Activated naive CD8-positive, alpha-beta T cell treated with anti-CD3 and anti-CD28 coated beads for 36 hours (primary cell): ENCODE measurements around the gene PERCC1. TPM values are rescaled to one million over a fixed set of nuclear protein-coding genes. Genes with fewer than 3 reads are reported as not detected.

Experiments
- DNase-seq: peaks from one replicate; pipeline ENCODE4 v3.0.0; 2021
- H3K27ac Mint-ChIP-seq: one replicate; pipeline ENCODE4 v1.8.0; 2022; ENCODE audit warnings: mild to moderate bottlenecking, moderate library complexity, mixed read lengths
- H3K27me3 Mint-ChIP-seq: one replicate; pipeline ENCODE4 v1.8.0; 2022; ENCODE audit warnings: mild to moderate bottlenecking, mixed read lengths
- H3K36me3 Mint-ChIP-seq: one replicate; pipeline ENCODE4 v1.8.0; 2021; ENCODE audit warnings: mild to moderate bottlenecking, mixed read lengths
- H3K4me1 Mint-ChIP-seq: one replicate; pipeline ENCODE4 v1.8.0; 2021; ENCODE audit warnings: mixed read lengths
- H3K4me3 Mint-ChIP-seq: one replicate; pipeline ENCODE4 v1.8.0; 2022; ENCODE audit warnings: mild to moderate bottlenecking, moderate library complexity, mixed read lengths
- H3K9me3 Mint-ChIP-seq: one replicate; pipeline ENCODE4 v1.8.0; 2022; ENCODE audit warnings: mixed read lengths
- total RNA-seq, 2 experiments: library from RNA; stranded (reverse); gene quantifications; one replicate each; pipeline ENCODE4 v1.2.3, GENCODE V29; 2021

The PERCC1 gene
- under 1 TPM; 0.25 to 0.40 TPM for total RNA-seq

DNA sequence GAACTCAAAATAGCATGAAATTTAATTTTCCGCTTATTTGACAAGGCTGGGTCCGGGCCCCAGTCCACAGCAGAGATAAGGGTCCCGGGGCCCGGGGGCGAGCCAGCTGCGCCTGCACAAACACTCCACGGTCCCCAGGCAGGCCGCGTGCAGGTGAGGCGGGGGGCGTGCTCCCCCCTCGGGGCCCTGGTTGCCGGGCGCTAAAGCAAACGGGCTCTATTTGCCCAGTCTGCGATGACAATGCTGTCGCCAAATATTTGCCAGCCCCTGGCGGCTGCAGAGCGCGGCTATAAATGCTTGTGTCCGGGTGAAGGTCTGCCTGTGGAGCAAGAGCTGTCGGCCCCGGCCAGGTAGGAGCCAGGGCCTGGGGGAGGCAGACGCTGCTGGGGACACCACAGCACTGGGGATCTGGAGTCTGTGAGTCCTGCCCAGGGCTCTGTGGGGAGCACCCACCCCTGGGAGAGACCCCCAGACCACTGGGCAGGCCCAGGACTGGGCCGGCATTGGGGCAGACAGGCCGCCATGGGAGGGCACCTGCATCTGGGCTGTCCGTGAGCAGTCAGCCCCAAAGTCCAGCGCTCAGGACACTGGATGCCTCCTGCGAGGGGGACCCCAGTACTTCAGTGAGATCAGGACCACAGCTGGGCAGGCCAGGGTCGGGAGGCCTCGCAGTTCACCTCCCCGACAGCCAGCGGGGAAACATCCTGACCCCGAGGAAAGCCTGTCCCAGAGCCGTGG is at the start of gene PERCC1:
PERCC1 (plus strand) TSS at position 320 of the 738 bp plus-strand sequence. CDS start 1,516 bp downstream, outside the sequence.
- no peak for DNase-seq
- Mint-ChIP-seq H3K36me3 (no peaks in the 10 kb centered on the region), H3K4me1 (no peaks in the 10 kb centered on the region), H3K27me3 (no peaks in the 10 kb centered on the region), H3K9me3 (no peaks in the 10 kb centered on the region), H3K4me3 (peak within 1 kb of the TSS; percentile 69), H3K27ac (peak within 1 kb of the TSS; percentile 78)

DNA sequence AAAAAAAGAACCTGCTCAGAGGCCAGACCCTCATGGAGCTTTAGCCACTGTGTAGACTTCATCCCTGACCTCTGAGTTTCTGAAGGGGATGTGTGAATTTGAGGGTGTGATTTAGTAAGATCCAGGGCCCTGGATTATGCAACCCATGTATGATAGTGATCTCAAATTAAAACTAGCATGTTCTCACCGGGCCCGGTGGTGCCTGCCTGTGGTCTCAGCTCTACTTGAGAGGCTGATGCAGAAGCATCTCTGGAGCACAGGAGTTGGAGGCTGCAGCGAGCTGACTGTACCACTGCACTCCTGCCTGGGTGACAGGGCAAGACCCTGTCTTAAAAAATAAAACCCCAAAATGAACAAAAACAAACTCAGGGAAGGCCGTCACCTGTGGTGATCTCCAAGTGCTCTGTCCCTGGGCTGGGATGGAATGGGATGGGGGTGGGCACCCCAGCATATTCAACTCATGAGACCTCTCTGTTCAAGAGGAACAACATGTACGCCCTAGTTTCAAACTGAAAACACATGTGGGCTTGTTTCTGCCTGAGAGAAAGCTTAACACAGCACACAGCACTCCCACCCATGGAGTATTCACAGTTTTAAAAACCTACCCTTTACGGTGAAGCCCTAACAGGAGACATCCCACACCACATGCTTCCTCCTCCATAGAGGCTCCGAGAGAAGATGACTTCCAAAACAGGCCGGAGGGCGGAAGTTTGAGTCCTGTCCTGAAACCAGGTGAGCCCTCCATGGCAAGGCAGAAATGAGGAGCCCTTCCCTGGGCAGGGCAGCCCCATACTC is 49.1 kb upstream of the PERCC1 start:
- no peaks in the 10 kb centered on the region for H3K27me3 Mint-ChIP-seq
- peaks cover 13% of the 10 kb centered on the region for H3K4me1 Mint-ChIP-seq
- no peak overlapping the region for H3K4me3 Mint-ChIP-seq
- no peak for DNase-seq
- no peaks in the 10 kb centered on the region for H3K9me3 Mint-ChIP-seq
- H3K27ac Mint-ChIP-seq: no peak overlapping the region
- H3K36me3 Mint-ChIP-seq: peaks cover 8% of the 10 kb centered on the region

DNA sequence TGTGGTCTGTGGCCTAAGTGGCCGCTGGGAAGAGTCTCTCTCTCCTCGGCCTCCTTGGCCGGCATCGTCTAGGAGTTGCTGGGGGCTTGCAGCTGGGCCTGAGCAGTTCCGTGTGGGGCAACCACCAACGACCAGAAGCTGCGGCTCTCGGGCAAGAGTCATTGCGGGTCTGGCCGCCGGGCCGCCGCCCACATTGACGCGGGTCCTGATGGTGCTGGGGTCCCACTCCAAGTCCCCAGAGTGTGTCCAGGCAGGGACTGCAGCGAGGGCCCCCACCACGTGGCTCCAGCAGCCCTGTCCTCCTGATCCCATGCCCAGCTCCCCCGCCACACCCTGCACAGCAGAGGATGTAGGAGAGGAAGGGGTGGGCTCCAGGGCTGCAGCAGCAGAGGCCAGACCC is 47.3 kb upstream of the PERCC1 start:
- Mint-ChIP-seq H3K27ac (no peak overlapping the region), H3K4me1 (peaks cover 6% of the 10 kb centered on the region), H3K4me3 (no peak overlapping the region), H3K36me3 (peaks cover 2% of the 10 kb centered on the region), H3K9me3 (no peaks in the 10 kb centered on the region), H3K27me3 (no peaks in the 10 kb centered on the region)
- no peak for DNase-seq

DNA sequence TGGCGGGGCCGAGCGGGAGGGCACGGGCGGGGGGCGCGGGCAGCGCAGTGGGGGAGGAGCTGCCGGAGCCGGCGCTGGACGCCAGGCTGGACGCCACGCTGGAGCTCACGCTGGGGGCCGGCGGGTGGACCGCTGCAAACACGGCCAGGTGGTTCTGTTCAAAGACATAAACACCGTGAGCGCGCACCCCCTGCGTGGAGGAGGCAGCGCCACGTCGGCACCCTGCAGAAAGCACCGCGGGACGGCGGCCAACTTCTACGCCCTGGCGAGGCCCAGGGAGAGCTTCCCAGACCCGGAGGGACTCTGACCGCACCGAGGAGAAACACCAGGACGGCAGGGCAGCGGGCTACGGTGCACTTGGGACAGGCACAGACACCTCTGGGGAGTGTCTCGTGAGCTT is 45.6 kb upstream of the PERCC1 start:
- DNase-seq: no peak
- Mint-ChIP-seq H3K9me3 (no peaks in the 10 kb centered on the region), H3K27me3 (no peaks in the 10 kb centered on the region), H3K27ac (no peak overlapping the region), H3K4me3 (no peak overlapping the region), H3K4me1 (peaks cover under 1% of the 10 kb centered on the region), H3K36me3 (no peaks in the 10 kb centered on the region)

DNA sequence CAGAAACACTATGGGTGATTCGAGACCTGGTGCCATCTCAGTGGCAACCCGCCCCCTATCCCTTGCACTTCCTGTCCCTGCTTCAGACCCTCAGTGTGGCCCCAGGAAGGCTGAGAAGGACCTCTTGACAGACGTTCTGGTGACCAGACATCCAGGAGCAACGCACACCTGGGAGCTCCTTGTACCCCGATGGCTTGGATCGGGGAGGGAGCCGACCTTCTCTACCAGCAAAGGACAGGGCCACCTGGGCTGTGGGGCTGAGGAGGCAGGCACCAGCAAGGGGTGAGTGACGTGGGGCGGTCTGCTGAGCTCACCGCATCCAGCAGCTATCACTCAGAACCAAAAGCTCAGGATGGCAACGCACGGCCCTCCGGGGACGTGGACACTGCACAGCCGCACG is 43.5 kb upstream of the PERCC1 start:
- no peaks in the 10 kb centered on the region for H3K9me3 Mint-ChIP-seq
- no peak overlapping the region for H3K4me3 Mint-ChIP-seq
- H3K4me1 Mint-ChIP-seq: no peaks in the 10 kb centered on the region
- no peaks in the 10 kb centered on the region for H3K27me3 Mint-ChIP-seq
- DNase-seq: no peak
- peaks cover 3% of the 10 kb centered on the region for H3K36me3 Mint-ChIP-seq
- no peak overlapping the region for H3K27ac Mint-ChIP-seq

DNA sequence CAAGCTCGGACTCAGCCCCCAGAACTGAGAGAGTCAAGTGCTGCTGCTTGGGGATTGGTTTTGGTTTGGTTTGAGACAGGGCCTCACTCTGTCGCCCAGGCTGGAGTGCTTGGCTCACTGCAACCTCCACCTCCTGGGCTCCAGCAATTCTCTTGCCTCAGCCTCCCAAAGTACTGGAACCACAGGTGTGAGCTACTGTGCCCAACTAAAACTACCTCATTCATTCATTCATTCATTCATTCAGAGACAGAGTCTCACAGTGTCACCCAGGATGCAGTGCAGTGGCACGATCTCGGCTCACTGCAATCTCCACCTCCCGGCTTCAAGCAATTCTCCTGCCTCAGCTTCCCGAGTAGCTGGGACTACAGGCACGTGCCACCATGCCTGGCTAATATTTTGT is 41.1 kb upstream of the PERCC1 start:
- no peak for DNase-seq
- no peak overlapping the region for H3K27ac Mint-ChIP-seq
- no peaks in the 10 kb centered on the region for H3K4me1 Mint-ChIP-seq
- peaks cover 3% of the 10 kb centered on the region for H3K36me3 Mint-ChIP-seq
- no peak overlapping the region for H3K4me3 Mint-ChIP-seq
- H3K9me3 Mint-ChIP-seq: no peaks in the 10 kb centered on the region
- H3K27me3 Mint-ChIP-seq: no peaks in the 10 kb centered on the region

DNA sequence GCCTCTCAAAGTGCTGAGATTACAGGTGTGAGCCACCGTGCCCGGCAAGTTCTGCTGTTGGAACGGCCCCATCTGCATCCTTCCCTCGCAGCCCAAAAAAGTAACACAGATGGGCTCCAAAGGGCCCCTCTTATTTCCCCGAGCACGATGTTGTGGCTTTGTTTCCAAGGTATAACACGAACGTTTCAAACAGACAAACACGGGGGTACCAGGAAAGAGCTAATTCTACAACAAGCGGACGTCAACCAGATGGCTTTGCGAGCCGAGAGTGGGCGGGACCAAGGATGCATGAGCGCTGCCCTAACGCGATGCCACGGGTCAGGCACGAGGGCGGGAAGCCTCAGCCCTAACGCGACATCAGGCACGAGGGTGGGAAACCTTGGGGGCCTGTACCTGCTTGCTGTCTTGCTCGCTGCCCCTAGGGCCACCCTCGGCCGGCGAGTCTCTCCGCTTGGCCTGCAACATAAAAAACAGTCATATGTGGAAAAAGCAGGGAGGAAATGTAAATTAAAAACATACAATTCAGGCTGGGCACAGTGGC is 40.6 kb upstream of the PERCC1 start:
- H3K27ac Mint-ChIP-seq: no peak overlapping the region
- no peaks in the 10 kb centered on the region for H3K9me3 Mint-ChIP-seq
- H3K4me3 Mint-ChIP-seq: no peak overlapping the region

DNA sequence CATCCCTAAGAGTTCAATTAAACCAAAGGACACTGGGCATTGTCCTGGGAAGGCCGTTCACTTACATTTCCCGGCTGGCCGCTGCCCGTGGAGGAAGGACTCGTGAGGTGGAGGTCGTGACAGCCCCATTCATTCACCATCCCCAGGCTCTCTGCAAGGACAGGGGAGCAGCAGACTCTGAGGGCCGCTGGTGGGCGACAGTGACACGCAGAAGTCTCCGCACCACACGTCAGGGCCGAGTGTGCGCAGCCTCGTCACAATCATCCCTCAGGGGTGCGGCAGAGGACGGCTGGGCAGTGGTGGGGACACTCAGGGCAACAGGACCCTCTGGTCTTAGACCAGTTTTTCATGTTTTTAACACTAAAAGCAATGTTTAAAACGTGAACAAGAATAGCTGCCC is 38.1 kb upstream of the PERCC1 start:
- Mint-ChIP-seq H3K4me3 (no peak overlapping the region), H3K27ac (no peak overlapping the region), H3K36me3 (peaks cover 6% of the 10 kb centered on the region), H3K27me3 (no peaks in the 10 kb centered on the region), H3K9me3 (no peaks in the 10 kb centered on the region), H3K4me1 (no peaks in the 10 kb centered on the region)
- no peak for DNase-seq

More for the DNA sequence above, 40.6 kb upstream of the PERCC1 start:
- Mint-ChIP-seq H3K27me3 (no peaks in the 10 kb centered on the region), H3K4me1 (no peaks in the 10 kb centered on the region), H3K36me3 (peaks cover 3% of the 10 kb centered on the region)
- DNase-seq: no peak

DNA sequence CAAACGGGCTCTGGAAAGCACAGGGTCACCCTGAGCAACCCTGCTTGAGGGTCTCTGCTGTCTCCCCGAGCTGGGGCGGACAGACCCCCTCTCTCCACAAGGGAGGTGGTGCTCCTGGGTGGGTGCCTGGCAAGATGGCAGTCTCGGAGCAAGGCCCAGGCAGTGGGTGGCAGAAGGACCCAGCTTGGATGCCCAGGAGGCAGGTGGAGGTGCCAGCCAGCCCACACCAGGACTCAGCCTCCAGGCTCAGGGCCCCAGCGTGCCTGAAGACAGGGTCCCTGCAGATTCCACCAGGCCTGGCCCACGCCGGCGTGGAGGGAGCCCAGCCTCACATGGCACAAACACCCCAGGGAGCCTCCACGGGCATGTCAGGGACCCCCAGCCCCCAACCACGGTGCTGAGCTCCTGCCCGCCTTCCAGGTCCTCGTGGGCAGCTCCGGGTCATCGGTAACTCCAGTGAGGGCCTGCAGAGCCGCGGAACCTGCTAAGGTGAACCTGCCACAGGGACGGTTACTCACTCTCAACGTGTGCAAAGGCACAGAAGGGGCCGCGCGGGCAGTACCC is 37.2 kb upstream of the PERCC1 start:
- Mint-ChIP-seq H3K9me3 (no peaks in the 10 kb centered on the region), H3K27ac (no peak overlapping the region), H3K4me1 (no peaks in the 10 kb centered on the region), H3K4me3 (no peak overlapping the region), H3K36me3 (peaks cover 6% of the 10 kb centered on the region), H3K27me3 (no peaks in the 10 kb centered on the region)
- no peak for DNase-seq

DNA sequence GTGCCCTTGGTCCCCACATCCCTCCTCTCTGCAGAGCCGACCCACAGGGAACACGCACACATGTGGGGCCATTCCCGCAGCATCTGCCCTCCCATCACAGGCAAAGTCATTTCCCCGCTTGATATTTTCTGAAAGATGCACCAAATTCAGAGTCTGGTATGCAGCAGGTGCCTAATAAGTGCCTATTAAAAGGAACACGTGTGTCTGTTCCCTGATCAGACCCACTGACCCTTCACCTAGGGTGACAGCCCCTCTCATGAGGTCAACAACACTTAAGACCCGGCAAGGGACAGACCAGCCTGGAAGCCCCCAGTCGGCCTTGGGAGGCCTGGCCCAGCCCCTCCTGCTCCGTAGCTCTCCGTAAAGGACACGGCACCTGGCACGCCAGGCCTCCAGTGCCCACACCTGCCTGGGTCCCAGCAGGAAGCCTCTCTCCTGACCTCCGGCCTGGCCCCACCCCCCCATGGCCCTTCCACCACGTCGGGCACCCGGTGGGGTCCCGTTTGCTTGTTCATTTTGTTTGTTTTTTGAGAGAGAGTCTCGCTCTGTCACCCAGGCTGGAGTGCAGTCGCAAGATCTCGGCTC is 36.4 kb upstream of the PERCC1 start:
- Mint-ChIP-seq H3K27me3 (no peaks in the 10 kb centered on the region), H3K9me3 (no peaks in the 10 kb centered on the region), H3K4me3 (no peak overlapping the region), H3K36me3 (peaks cover 6% of the 10 kb centered on the region), H3K27ac (no peak overlapping the region), H3K4me1 (no peaks in the 10 kb centered on the region)
- DNase-seq: no peak

DNA sequence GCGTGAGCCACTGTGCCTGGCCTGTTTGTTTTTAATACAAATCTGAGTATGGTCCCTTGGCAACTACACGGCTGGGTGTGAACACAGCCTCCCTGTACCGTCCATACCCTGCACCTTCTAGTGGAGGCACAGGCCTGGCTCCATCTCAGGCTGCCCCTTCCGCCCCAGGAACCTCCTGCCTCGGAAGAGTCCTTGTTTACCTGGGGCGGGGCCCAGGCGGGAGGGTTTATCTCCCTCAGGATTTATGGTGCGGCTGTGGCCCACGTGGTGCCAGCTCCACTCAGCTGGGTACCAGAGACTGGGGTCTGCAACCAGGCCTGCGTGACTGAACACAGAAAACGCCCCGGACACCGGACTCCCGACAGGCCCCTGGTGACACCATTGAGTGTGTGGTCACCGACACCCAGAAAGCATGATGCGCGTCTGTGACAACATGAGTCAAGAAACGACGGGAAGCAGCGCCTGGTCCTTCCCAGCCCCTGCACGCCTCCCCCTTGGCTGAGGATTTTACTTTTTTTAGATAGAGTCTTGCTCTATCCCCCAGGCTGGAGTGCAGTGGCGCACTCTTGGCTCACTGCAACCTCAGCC is 35.3 kb upstream of the PERCC1 start:
- DNase-seq: no peak
- Mint-ChIP-seq H3K36me3 (peaks cover 6% of the 10 kb centered on the region), H3K4me1 (no peaks in the 10 kb centered on the region)

DNA sequence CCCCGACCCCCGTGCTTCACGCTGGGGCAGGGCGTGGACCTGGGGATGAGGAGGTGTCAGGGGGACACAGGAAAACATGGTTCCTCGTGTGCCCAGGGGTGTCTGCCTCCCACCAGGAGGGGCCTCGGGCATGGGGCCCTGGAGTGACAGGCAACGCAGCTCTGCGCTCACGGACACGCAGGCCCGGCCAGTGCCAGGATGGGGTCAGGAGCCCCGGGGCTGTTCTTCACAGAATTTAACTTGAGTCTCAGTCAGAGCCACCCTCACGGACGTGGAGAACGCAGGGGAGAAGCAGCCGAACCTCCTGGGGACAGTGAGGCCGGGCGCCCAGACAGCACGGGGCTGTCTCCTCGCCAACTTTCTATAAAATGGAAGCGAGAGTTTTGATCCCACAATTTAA is 33.1 kb upstream of the PERCC1 start:
- Mint-ChIP-seq H3K9me3 (no peaks in the 10 kb centered on the region), H3K4me1 (no peaks in the 10 kb centered on the region), H3K4me3 (no peak overlapping the region), H3K27me3 (no peaks in the 10 kb centered on the region), H3K27ac (no peak overlapping the region), H3K36me3 (peaks cover 3% of the 10 kb centered on the region)
- no peak for DNase-seq

More for the DNA sequence above, 35.3 kb upstream of the PERCC1 start:
- Mint-ChIP-seq H3K9me3 (no peaks in the 10 kb centered on the region), H3K27ac (no peak overlapping the region), H3K4me3 (no peak overlapping the region), H3K27me3 (no peaks in the 10 kb centered on the region)

DNA sequence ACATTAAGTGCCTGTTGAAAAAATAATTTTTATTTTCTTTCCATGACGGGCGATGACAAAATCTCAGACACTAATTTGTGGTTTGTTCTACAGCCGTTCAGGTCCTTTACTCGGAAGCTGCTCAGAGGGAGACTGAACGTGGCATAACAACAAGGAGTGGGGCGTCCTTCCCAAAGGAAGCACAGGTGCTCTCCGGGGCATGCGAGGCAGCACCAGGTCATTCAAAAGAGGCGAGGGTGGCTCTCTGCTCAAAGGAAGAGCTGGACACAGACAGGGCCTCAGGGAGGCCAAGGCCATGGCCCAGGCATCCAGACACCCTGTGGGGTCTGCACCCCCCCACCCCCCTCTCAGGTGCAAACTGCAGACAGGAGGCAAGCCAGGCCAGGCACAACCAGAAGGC is 32.5 kb upstream of the PERCC1 start:
- Mint-ChIP-seq H3K4me3 (no peak overlapping the region), H3K36me3 (peaks cover 3% of the 10 kb centered on the region), H3K27ac (no peak overlapping the region), H3K27me3 (no peaks in the 10 kb centered on the region), H3K9me3 (no peaks in the 10 kb centered on the region), H3K4me1 (no peaks in the 10 kb centered on the region)
- no peak for DNase-seq

DNA sequence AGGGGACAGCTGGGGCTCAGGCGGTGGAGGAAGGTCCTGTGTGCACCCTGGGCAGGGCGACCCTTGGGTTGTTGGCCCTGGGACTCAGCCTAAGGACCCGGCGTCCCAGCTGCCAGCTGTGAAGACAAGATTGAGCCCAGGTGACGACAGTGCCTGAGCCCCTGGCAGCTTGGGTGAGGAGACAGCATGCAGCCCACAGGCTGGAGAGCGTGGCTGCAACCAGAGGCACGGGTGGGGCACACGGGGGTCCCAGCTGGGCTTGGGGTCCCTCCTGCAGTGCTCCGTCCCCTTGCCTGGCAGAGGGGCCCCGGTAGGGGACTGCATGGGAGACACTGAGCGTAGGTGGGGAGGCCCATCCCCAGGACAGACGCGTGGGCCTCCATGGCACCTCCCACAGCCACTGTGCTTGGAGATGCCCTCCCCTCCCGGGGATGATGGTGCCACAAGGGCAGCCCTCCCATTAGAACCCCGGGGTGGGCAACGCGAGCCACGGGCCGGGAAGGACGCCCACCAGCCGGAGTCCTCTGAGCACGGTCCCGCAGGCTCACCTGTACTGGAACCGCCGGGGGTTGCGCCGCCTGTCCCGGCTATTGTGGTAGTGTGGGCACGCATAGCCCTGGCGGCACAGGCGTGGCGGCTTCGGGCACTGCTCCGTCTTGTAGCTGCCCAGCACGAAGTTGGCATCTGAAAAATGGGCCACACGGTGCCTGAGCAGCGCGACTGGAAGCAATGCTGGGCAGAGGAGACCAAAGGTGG is 31.9 kb upstream of the PERCC1 start:
- Mint-ChIP-seq H3K4me3 (no peak overlapping the region), H3K27me3 (no peaks in the 10 kb centered on the region), H3K27ac (no peak overlapping the region), H3K9me3 (no peaks in the 10 kb centered on the region), H3K4me1 (no peaks in the 10 kb centered on the region), H3K36me3 (peaks cover 3% of the 10 kb centered on the region)
- DNase-seq: no peak
